ENCODE measurements around the gene PCDH9.

Gene PCDH9

GRCh38 chr13:66553391-66553790 is 676.7 kb downstream of the PCDH9 start:
- DNase-seq: peak; percentile 30

GRCh38 chr13:66551128-66551527 is 679.0 kb downstream of the PCDH9 start:
- DNase-seq: no peak

DNA sequence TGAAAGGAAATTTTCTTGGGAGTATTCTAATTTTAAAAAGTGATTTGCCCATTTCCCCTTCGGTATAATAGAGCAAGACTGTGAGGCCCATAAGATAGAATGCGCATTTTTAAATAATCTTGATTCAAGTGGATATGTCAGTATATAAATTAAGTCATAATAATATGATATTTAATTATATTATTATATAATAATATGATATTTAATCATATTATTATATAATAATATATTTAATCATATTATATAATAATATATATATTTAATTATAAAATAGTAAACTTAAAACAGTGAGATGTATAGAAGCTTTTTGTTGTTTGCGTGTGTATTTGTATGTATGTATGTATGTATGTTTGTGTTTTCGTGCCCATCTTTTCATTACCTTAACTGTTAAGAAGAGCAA is 682.5 kb downstream of the PCDH9 start:
- DNase-seq: no peak

DNA sequence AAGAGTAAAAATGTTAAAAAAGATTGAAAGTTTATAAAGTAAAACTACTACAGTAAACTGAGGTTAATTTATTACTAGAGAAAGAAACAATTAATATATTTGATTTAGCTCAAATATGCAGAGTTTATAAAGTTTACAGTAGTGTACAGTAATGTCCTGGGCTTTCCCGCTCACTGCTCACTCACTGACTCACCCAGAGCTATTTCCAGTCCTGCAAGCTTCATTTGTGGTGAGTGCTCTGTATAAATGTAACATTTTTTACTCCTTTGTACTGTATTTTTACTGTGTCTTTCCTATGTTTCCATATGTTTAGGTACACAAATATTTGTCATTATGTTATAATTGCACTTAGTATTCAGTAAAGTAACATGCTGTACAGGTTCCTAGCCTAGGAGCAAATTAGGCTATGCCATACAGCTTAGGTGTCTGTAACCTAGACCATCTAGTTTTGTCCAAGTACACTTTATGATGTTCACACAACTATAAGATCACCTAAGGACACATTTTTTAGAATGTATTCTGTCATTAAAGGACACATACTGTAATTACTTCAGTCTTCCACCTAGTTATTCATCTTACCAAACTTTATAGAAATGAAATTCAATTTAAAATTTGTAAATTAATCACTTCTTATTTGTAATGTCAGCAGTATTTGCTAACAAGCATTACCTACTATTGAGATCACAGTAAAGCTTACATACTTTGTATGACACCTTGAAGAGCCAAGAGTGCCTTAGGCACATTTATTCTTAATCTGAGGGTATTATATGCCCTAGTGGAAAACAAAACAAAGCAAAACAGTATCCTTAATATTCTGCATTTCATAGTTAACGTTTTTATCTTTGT is 683.4 kb downstream of the PCDH9 start:
- DNase-seq: peak; percentile 64

GRCh38 chr13:66543780-66544179 is 686.4 kb downstream of the PCDH9 start:
- no peak for DNase-seq

DNA sequence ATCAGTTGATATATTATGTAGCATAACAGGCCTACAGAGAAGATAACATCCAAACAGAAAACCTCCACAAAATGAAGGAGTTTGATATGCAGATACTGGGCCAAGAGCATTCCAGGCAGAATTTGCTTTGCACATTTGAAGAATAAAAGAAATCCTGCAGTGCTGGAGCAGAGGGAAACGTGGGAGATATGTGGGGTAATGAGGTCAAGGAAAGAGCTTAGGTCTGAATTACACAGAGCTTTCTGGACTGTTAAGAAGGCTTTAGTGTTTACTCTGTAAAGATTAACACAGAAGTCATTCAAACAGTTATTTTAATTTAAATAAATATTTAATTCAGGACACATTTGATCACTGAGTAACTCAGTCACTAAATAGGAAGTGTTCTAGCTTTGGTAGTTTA is 692.7 kb downstream of the PCDH9 start:
- no peak for DNase-seq

GRCh38 chr13:66536746-66537145 is 693.4 kb downstream of the PCDH9 start:
- no peak for DNase-seq

- DNase-seq: peak; percentile 77
Measured at GRCh38 chr13:66534561-66534960, 695.6 kb downstream of the PCDH9 start.

GRCh38 chr13:66532845-66533244 is 697.3 kb downstream of the PCDH9 start:
- DNase-seq: no peak

DNA sequence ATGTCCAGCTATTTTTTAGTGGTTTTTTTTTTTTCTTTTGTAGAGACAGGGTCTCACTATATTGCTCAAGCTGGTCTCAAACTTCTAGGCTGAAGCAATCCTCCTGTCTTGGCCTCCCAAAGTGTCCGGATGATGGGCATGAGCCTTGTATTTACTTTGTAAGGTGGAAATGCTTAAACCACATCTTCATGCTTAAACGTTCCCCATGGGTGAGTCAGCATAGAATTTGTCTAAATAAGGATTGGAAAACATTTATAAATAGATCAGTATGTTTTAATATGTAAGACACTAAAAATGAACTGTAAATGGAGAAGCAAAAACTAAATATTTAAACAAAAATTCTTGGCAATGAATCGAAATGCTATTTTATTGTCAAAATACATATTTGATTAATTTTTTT is 698.0 kb downstream of the PCDH9 start:
- DNase-seq: peak; percentile 86

GRCh38 chr13:66530686-66531085 is 699.5 kb downstream of the PCDH9 start:
- no peak for DNase-seq

GRCh38 chr13:66530158-66530557 is 700.0 kb downstream of the PCDH9 start:
- DNase-seq: no peak

- no peak for DNase-seq
Measured at GRCh38 chr13:66528944-66529576, 701.1 kb downstream of the PCDH9 start.

GRCh38 chr13:66528180-66528579 is 702.0 kb downstream of the PCDH9 start:
- no peak for DNase-seq

GRCh38 chr13:66520511-66521355 is 709.4 kb downstream of the PCDH9 start:
- DNase-seq: peak; percentile 67

DNA sequence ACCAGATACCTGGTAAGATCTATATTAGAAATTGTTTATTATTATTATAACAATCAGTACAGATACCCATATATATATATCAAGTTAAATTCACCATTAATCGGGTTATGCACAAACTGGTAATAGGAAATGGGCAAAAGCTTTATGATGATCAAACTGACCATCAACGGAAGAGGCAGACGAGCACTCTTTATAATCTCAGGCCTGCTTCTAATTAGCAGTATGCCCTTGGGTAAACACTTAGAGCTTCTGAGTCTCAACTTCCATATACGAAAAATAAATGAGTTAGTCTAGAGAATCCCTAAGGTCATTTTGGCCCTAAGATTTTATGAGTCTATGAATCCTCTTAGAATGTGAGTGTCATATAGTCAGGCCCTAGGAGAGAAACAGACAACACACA is 710.9 kb downstream of the PCDH9 start:
- no peak for DNase-seq

GRCh38 chr13:66518068-66518467 is 712.1 kb downstream of the PCDH9 start:
- DNase-seq: no peak

GRCh38 chr13:66513728-66514127 is 716.4 kb downstream of the PCDH9 start:
- DNase-seq: peak; percentile 74

GRCh38 chr13:66509175-66509574 is 721.0 kb downstream of the PCDH9 start:
- DNase-seq: no peak

GRCh38 chr13:66508153-66508909 is 721.8 kb downstream of the PCDH9 start:
- DNase-seq: peak; percentile 59

DNA sequence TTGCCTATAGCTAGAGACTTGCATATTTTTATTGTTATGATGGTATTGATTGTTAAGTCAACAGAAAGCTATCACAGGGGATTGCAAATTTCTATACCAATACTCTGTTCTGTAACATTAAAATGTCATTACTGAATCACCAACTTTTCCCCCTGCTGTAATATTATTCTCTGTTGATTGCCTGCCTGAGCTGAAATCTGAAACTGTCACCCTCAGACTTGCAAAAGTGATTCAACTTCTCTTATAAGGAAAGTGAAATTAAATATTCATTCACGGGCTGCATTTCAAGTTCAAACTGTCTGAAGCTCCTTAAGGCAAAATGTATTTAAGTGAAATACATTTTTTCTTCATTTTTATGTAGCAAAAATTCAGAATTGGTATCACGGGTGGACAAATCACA is 723.2 kb downstream of the PCDH9 start:
- DNase-seq: no peak

DNA sequence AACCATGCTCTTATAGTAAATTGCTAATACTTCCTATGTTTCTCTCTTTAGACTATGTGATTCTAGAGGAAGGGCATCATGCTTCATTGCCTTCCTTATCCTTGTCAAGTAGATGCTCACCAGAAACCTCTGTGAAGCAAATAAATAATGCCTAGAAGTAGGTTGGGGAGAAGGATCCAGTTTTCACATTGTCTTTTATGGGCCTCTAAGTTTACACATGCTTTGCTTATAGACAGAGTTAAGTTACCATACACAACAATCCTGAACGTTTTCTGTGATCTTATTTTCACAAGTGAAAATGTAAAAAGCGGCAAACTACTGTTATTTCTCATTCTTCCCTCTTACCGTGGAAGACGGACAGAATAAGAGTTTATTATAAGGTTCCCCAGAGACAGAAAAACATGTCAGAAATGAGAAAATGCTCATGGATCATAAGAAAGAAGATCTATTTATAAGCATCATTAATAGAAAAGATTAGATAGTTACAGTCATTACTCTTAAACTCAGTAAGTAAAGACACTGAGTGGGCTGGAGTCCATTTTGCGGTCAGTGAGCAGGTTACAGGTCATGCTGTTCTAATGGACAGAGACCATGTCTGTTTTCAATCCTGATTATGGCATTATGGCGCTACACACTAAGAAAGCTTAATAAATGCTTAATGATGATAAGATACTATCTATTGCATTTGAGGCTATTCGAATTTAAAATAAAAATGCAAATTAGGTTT is 723.9 kb downstream of the PCDH9 start:
- DNase-seq: no peak

Measured in fibroblast of skin of right biceps (primary cell).